Gastroesophageal sphincter (tissue), 4 donors: Measurements from ENCODE around the gene TNFRSF11A. TPM values are rescaled to one million over a fixed set of nuclear protein-coding genes. Genes with fewer than 3 reads are reported as not detected.
A peak's percentile ranks its signal among the peaks of the same experiment; 100 is the strongest.

ENCODE experiments used
- ATAC-seq: fragments of 150-250 bp; one replicate; pipeline ENCODE4 v1.9.1; 2016; ENCODE audit warnings: mild to moderate bottlenecking, moderate library complexity
- H3K27ac ChIP-seq, 4 donors: fragments of 200-600 bp; sonication (generic) in 3 of 4; 1 replicate in 3 of 4; 2 replicates in 1 of 4; pipeline ENCODE4 v1.5.1; 2016 to 2019
- H3K27me3 ChIP-seq: fragments of 200-600 bp; sonication (generic); one replicate; pipeline ENCODE4 v1.5.1; 2019
- H3K36me3 ChIP-seq, 2 donors: fragments of 200-600 bp; sonication (generic); one replicate each; pipeline ENCODE4 v1.5.1; 2019; ENCODE audit warnings: control low read depth in 1 of 2
- H3K4me1 ChIP-seq, 3 donors: fragments of 200-600 bp; sonication (generic); 1 replicate in 2 of 3; 2 replicates in 1 of 3; pipeline ENCODE4 v1.5.1; 2016 to 2019; ENCODE audit warnings: control low read depth in 2 of 3
- H3K4me3 ChIP-seq, 2 donors: fragments of 200-600 bp; sonication (generic); one replicate each; pipeline ENCODE4 v1.5.1; 2019; ENCODE audit warnings: mild to moderate bottlenecking in 1 of 2, moderate library complexity in 1 of 2
- H3K9me3 ChIP-seq, 3 donors: fragments of 200-600 bp; sonication (generic); one replicate each; pipeline ENCODE4 v1.5.1; 2017 to 2019; ENCODE audit warnings: control low read depth in 2 of 3
- EP300 ChIP-seq: sonication (generic); formaldehyde crosslinking; IDR thresholded peaks from one replicate; pipeline ENCODE4 v1.6.1; 2017; ENCODE audit warnings: antibody characterized with exemption, mild to moderate bottlenecking
- POLR2A ChIP-seq, 2 donors: fragments of 450-650 bp; IDR thresholded peaks; one replicate each; pipeline ENCODE4 v1.6.1; 2017; ENCODE audit warnings: antibody characterized with exemption in 2 of 2, mild to moderate bottlenecking in 2 of 2, moderate library complexity in 1 of 2
- POLR2AphosphoS5 ChIP-seq: sonication (generic); formaldehyde crosslinking; IDR thresholded peaks from one replicate; pipeline ENCODE4 v1.6.1; 2017; ENCODE audit warnings: antibody characterized with exemption
- WGBS, 2 donors: methylation state at CpG; one replicate each; pipeline ENCODE4 v1.1.5; 2018; ENCODE audit warnings: low coverage in 1 of 2; 5-methylcytosine and 5-hydroxymethylcytosine counted together
- total RNA-seq, 4 donors: library from RNA; depleted of rRNA; stranded (reverse); fragments of >200 nt; gene quantifications; one replicate each; pipeline ENCODE4 v1.1.0, GENCODE V29; 2016
- TF ChIP-seq, protein P1 (sequence below), 4 experiments: fragments of 200-600 bp in 2 of 4; fragments of 450-650 bp in 2 of 4; sonication (generic) in 1 of 4; IDR thresholded peaks; one replicate each; pipeline ENCODE4 v1.5.1; 2017 to 2019; ENCODE audit warnings: antibody characterized with exemption in 4 of 4, mild to moderate bottlenecking in 2 of 4, moderate library complexity in 2 of 4

Gene TNFRSF11A
- total RNA-seq, 4 donors from 2014 or later: 0.31 to 7.5 (median 1.4) TPM

DNA sequence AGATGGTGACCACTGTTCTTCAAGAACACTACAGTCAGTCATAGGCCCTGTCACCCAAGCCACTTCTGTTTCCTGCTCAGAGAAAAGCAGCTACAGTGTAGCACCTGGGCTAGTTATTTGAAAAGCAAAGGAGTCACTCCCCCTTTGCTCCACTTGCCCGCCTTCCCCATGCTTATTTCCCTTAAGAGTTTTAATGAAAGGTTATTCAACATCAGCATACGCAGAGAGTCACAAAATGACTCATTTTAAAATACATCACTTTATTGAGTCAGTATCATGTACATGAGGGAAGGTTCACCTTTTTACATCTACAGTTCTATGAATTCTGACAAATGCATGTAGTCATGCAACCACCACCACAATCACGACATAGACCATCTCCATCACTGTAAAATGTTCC lies 71.3 kb downstream of the TNFRSF11A start:
- Histone ChIP-seq H3K36me3 (no peaks in the 10 kb centered on the region), H3K27ac (no peak overlapping the region), H3K4me3 (no peak overlapping the region), H3K9me3 (no peaks in the 10 kb centered on the region), H3K27me3 (peaks cover 12% of the 10 kb centered on the region), H3K4me1 (no peaks in the 10 kb centered on the region)
- TF ChIP-seq POLR2AphosphoS5 (no peak), POLR2A (IDR thresholded peaks at IDR 0.05) (no peak), EP300 (no peak)
- TF ChIP-seq, protein P1, sequence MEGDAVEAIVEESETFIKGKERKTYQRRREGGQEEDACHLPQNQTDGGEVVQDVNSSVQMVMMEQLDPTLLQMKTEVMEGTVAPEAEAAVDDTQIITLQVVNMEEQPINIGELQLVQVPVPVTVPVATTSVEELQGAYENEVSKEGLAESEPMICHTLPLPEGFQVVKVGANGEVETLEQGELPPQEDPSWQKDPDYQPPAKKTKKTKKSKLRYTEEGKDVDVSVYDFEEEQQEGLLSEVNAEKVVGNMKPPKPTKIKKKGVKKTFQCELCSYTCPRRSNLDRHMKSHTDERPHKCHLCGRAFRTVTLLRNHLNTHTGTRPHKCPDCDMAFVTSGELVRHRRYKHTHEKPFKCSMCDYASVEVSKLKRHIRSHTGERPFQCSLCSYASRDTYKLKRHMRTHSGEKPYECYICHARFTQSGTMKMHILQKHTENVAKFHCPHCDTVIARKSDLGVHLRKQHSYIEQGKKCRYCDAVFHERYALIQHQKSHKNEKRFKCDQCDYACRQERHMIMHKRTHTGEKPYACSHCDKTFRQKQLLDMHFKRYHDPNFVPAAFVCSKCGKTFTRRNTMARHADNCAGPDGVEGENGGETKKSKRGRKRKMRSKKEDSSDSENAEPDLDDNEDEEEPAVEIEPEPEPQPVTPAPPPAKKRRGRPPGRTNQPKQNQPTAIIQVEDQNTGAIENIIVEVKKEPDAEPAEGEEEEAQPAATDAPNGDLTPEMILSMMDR (IDR thresholded peaks at IDR 0.05): no peak
- 83 to 89% methylated on average over 3 of the region's 3 CpGs for WGBS, 2 donors
- ATAC-seq: no peak

- Histone ChIP-seq H3K27me3 (peaks cover 12% of the 10 kb centered on the region), H3K9me3 (no peaks in the 10 kb centered on the region), H3K27ac (no peak overlapping the region), H3K36me3 (no peaks in the 10 kb centered on the region), H3K4me1 (no peaks in the 10 kb centered on the region), H3K4me3 (no peak overlapping the region)
- WGBS, 2 donors: 38 to 73% methylated on average over 1 of the region's 3 CpGs
- TF ChIP-seq EP300 (no peak), POLR2A (IDR thresholded peaks at IDR 0.05) (no peak), POLR2AphosphoS5 (no peak)
- TF ChIP-seq, protein P1 (IDR thresholded peaks at IDR 0.05): no peak
- no peak for ATAC-seq
Measured at GRCh38 chr18:62396967-62397366, 71.9 kb downstream of the TNFRSF11A start.

- TF ChIP-seq POLR2A (IDR thresholded peaks at IDR 0.05): no peak
- TF ChIP-seq, protein P1 (IDR thresholded peaks at IDR 0.05): no peak
- TF ChIP-seq POLR2AphosphoS5: no peak
- no peak for TF ChIP-seq EP300
- H3K36me3 ChIP-seq: no peaks in the 10 kb centered on the region
- H3K27ac ChIP-seq: no peak overlapping the region
- peaks cover 3% of the 10 kb centered on the region for H3K27me3 ChIP-seq
- H3K4me3 ChIP-seq: no peak overlapping the region
- no peaks in the 10 kb centered on the region for H3K9me3 ChIP-seq
- no peaks in the 10 kb centered on the region for H3K4me1 ChIP-seq
- 89 to 92% methylated on average over 3 to 6 of the region's 6 CpGs for WGBS, 2 donors
- ATAC-seq: no peak
Measured at GRCh38 chr18:62398291-62398690, 73.2 kb downstream of the TNFRSF11A start.

GRCh38 chr18:62399276-62399675 lies 74.2 kb downstream of the TNFRSF11A start:
- TF ChIP-seq, protein P1 (IDR thresholded peaks at IDR 0.05): no peak
- TF ChIP-seq POLR2AphosphoS5: no peak
- no peak for TF ChIP-seq EP300
- no peak for TF ChIP-seq POLR2A (IDR thresholded peaks at IDR 0.05)
- Histone ChIP-seq H3K9me3 (no peaks in the 10 kb centered on the region), H3K36me3 (no peaks in the 10 kb centered on the region), H3K4me1 (no peaks in the 10 kb centered on the region), H3K27ac (no peak overlapping the region), H3K27me3 (no peaks in the 10 kb centered on the region), H3K4me3 (no peak overlapping the region)
- ATAC-seq: peak; percentile 53
- 75 to 92% methylated on average over 2 to 3 of the region's 3 CpGs for WGBS, 2 donors

DNA sequence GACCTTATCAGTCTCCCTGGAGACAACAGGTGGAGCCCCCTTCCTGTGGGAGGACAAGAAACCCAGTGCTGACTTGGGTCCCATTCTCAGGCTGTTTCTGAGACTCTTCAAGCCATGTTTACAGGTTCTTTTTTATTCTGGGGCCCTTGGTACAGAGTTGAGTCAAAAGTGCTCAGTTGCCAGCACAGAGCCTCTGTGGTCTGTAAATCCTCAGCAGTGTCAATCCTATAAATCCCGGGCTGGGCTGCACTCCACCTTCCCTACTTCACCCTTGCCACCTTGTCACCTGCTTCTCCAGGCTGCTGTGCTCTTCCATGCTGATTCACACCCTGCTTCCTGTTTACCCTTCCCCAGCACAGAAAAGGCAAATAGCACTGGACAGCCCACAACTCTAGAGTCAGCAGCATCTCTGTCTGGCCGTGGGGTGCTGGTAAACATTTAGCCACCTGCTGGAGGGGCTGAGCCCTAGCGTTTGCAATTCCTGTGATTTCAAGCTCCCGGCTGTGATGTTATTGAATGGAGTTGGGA lies 74.7 kb downstream of the TNFRSF11A start:
- peak; percentile 16 for ATAC-seq
- H3K36me3 ChIP-seq: no peaks in the 10 kb centered on the region

More for the DNA sequence above, 74.7 kb downstream of the TNFRSF11A start:
- no peaks in the 10 kb centered on the region for H3K27me3 ChIP-seq
- no peak for TF ChIP-seq POLR2AphosphoS5
- TF ChIP-seq, protein P1 (IDR thresholded peaks at IDR 0.05): no peak
- H3K4me1 ChIP-seq: no peaks in the 10 kb centered on the region
- no peaks in the 10 kb centered on the region for H3K9me3 ChIP-seq
- H3K27ac ChIP-seq: no peak overlapping the region
- H3K4me3 ChIP-seq: no peak overlapping the region
- 13 to 88% methylated on average over 1 to 4 of the region's 4 CpGs for WGBS, 2 donors
